Transverse colon (tissue), 4 donors: ENCODE data around the gene ATP13A5.

ENCODE experiments used
- CTCF ChIP-seq, 5 experiments: fragments of 200-600 bp in 3 of 5; fragments of 450-650 bp in 2 of 5; sonication (generic) in 3 of 5; IDR thresholded peaks; 1 replicate in 2 of 5; 2 replicates in 3 of 5; pipeline ENCODE4 v1.5.1; 2016 to 2017; ENCODE audit warnings: antibody characterized with exemption in 5 of 5, inconsistent platforms in 3 of 5, mild to moderate bottlenecking in 2 of 5, moderate library complexity in 1 of 5
- EP300 ChIP-seq: sonication (generic); formaldehyde crosslinking; IDR thresholded peaks from one replicate; pipeline ENCODE4 v1.6.1; 2017; ENCODE audit warnings: antibody characterized with exemption, low read depth
- POLR2A ChIP-seq: fragments of 450-650 bp; IDR thresholded peaks from one replicate; pipeline ENCODE4 v1.6.1; 2016; ENCODE audit warnings: antibody characterized with exemption, mild to moderate bottlenecking, moderate library complexity
- POLR2AphosphoS5 ChIP-seq, 3 donors: sonication (generic); formaldehyde crosslinking; IDR thresholded peaks; one replicate each; pipeline ENCODE4 v1.6.1; 2016; ENCODE audit warnings: antibody characterized with exemption in 3 of 3

- TF ChIP-seq POLR2A (no peak), CTCF (IDR thresholded peaks at IDR 0.05) (no peak), POLR2AphosphoS5 (IDR thresholded peaks at IDR 0.05) (no peak), EP300 (no peak)
Measured at GRCh38 chr3:193248848-193249468, 129.6 kb downstream of the ATP13A5 start.
